ENCODE results near the gene CAMK1D. TPM values are rescaled to one million over a fixed set of nuclear protein-coding genes. Genes with fewer than 3 reads are reported as not detected.
"Not testable (repeated sequence)": the region's sequence is repeated elsewhere in the genome, so short reads cannot be mapped to it uniquely, and the experiment has no call there.

The CAMK1D gene
- total and polyA plus RNA-seq, 8 donors: 4.4 to 10.8 (median 4.8) TPM

- no peaks in the 10 kb centered on the region for H3K9me3 ChIP-seq
- H3K27me3 ChIP-seq: peaks cover 0 to 9% of the 10 kb centered on the region in 2 donors
- ATAC-seq (no peak), DNase-seq (no peak)
- intact Hi-C loops (cut with DNase I): no loop called here
- no peaks in the 10 kb centered on the region for H3K36me3 ChIP-seq
- no peak overlapping the region for H3K4me3 ChIP-seq
- TF ChIP-seq CTCF (IDR thresholded peaks at IDR 0.05): no peak
- H3K27ac ChIP-seq: no peak overlapping the region
- no peaks in the 10 kb centered on the region for H3K4me1 ChIP-seq
Measured at GRCh38 chr10:12360461-12360860, 11.1 kb downstream of the CAMK1D start.

GRCh38 chr10:12361115-12361514, 11.8 kb downstream of the CAMK1D start:
- H3K27me3 ChIP-seq; H3K36me3 ChIP-seq; H3K27ac ChIP-seq; DNase-seq; intact Hi-C loops (cut with DNase I); ATAC-seq; H3K4me1 ChIP-seq; H3K9me3 ChIP-seq; H3K4me3 ChIP-seq: not testable (repeated sequence)

GRCh38 chr10:12364559-12364958, 15.2 kb downstream of the CAMK1D start:
- Histone ChIP-seq H3K4me1 (no peaks in the 10 kb centered on the region), H3K36me3 (no peaks in the 10 kb centered on the region), H3K4me3 (no peak overlapping the region), H3K9me3 (no peaks in the 10 kb centered on the region), H3K27me3 (no peaks in the 10 kb centered on the region), H3K27ac (no peak overlapping the region)
- intact Hi-C loops (cut with DNase I): no loop called here
- no peak for DNase-seq
- no peak for TF ChIP-seq CTCF (IDR thresholded peaks at IDR 0.05)
- no peak for ATAC-seq

- no peak for TF ChIP-seq CTCF (IDR thresholded peaks at IDR 0.05)
- Histone ChIP-seq H3K27me3 (no peaks in the 10 kb centered on the region), H3K9me3 (no peaks in the 10 kb centered on the region), H3K27ac (no peak overlapping the region), H3K36me3 (no peaks in the 10 kb centered on the region), H3K4me1 (no peaks in the 10 kb centered on the region), H3K4me3 (no peak overlapping the region)
- DNase-seq: no peak
- intact Hi-C loops (cut with DNase I): no loop called here
- ATAC-seq: no peak
Measured at GRCh38 chr10:12367272-12367671, 17.9 kb downstream of the CAMK1D start.

GRCh38 chr10:12369982-12370381, 20.6 kb downstream of the CAMK1D start:
- H3K9me3 ChIP-seq: no peaks in the 10 kb centered on the region
- intact Hi-C loops (cut with DNase I): no loop called here
- TF ChIP-seq CTCF (IDR thresholded peaks at IDR 0.05): no peak
- H3K36me3 ChIP-seq: no peaks in the 10 kb centered on the region
- ATAC-seq: no peak
- H3K27me3 ChIP-seq: no peaks in the 10 kb centered on the region
- DNase-seq: no peak
- no peak overlapping the region for H3K27ac ChIP-seq
- no peaks in the 10 kb centered on the region for H3K4me1 ChIP-seq
- no peak overlapping the region for H3K4me3 ChIP-seq

- no peaks in the 10 kb centered on the region for H3K27me3 ChIP-seq
- DNase-seq (no peak), ATAC-seq (no peak)
- no peak for TF ChIP-seq CTCF (IDR thresholded peaks at IDR 0.05)
- no peaks in the 10 kb centered on the region for H3K9me3 ChIP-seq
- H3K36me3 ChIP-seq: no peaks in the 10 kb centered on the region
- no peak overlapping the region for H3K27ac ChIP-seq
- no peak overlapping the region for H3K4me3 ChIP-seq
- H3K4me1 ChIP-seq: no peaks in the 10 kb centered on the region
- intact Hi-C loops (cut with DNase I): no loop called here
Measured at GRCh38 chr10:12372846-12373245, 23.5 kb downstream of the CAMK1D start.

All from left lung (tissue), 10 donors.